H1 (cell line): Measurements from ENCODE around the gene GP2. TPM values are rescaled to one million over a fixed set of nuclear protein-coding genes. Genes with fewer than 3 reads are reported as not detected.

Experiments
- CTCF ChIA-PET: fragments of 300-600 bp; sonication (Branson Sonifier 250); formaldehyde crosslinking; loops from one replicate; lab custom pipeline; 2021; ENCODE audit not compliant: partially characterized antibody; lab: Charles Lee
- POLR2A ChIA-PET: fragments of 300-600 bp; sonication (Branson Sonifier 250); formaldehyde crosslinking; loops from one replicate; lab custom pipeline; 2021; ENCODE audit warnings: inconsistent platforms; ENCODE audit not compliant: partially characterized antibody; lab: Charles Lee
- DNase-seq, 2 experiments: peaks; one replicate each; pipeline versions ENCODE4 v3.0.0 to v3.0.0-alpha.2; 2010 to 2022; ENCODE audit warnings: low spot score in 2 of 2, low read depth in 1 of 2, mixed read lengths in 1 of 2
- FAIRE-seq: peaks from 2 replicates; lab custom pipeline; 2011; peaks lifted over from hg19 to GRCh38; lab: Jason Lieb, UNC
- H2AFZ ChIP-seq: 2 replicates; pipeline ENCODE4 v1.8.1; 2012; ENCODE audit warnings: low read length, inconsistent platforms
- H2AK5ac ChIP-seq: 2 replicates; pipeline ENCODE4 v1.6.1; 2013; ENCODE audit warnings: low read depth, low read length
- H2BK120ac ChIP-seq: replicated peaks from 2 replicates; pipeline ENCODE3; 2013; ENCODE audit warnings: low read depth, low read length, inconsistent platforms
- H2BK12ac ChIP-seq: 2 replicates; pipeline ENCODE4 v1.6.1; 2013; ENCODE audit warnings: low read depth, low read length
- H2BK15ac ChIP-seq: 2 replicates; pipeline ENCODE4 v1.6.1; 2013; ENCODE audit warnings: low read length
- H2BK20ac ChIP-seq: 2 replicates; pipeline ENCODE4 v1.6.1; 2013; ENCODE audit warnings: low read length
- H2BK5ac ChIP-seq: 2 replicates; pipeline ENCODE4 v1.6.1; 2013; ENCODE audit warnings: low read depth, low read length
- H3K14ac ChIP-seq: 2 replicates; pipeline ENCODE4 v1.6.1; 2013; ENCODE audit warnings: inconsistent platforms; ENCODE audit not compliant: insufficient read length
- H3K18ac ChIP-seq: 2 replicates; pipeline ENCODE4 v1.6.1; 2013; ENCODE audit warnings: low read length; ENCODE audit errors: extremely low read depth
- H3K23ac ChIP-seq: 2 replicates; pipeline ENCODE4 v1.6.1; 2013; ENCODE audit warnings: inconsistent platforms; ENCODE audit not compliant: insufficient read length
- H3K23me2 ChIP-seq: 2 replicates; pipeline ENCODE4 v1.6.1; 2013; ENCODE audit warnings: low read depth, low read length
- H3K27ac ChIP-seq: 2 replicates; pipeline ENCODE4 v1.6.1; 2011; ENCODE audit warnings: low read depth, low read length, inconsistent platforms
- H3K27me3 ChIP-seq, 4 experiments: replicated peaks in 1 of 4; 1 replicate in 1 of 4; 2 replicates in 3 of 4; pipeline versions ENCODE4 v1.6.1 to v1.8.1; 2011 to 2013; ENCODE audit warnings: low read length in 3 of 4, mild to moderate bottlenecking in 3 of 4, inconsistent platforms in 2 of 4, mixed read lengths in 2 of 4, moderate library complexity in 1 of 4; ENCODE audit not compliant: control insufficient read depth in 3 of 4, insufficient read depth in 3 of 4; ENCODE audit errors: extremely low read depth in 1 of 4
- H3K36me3 ChIP-seq, 4 experiments: 2 replicates each; pipeline versions ENCODE4 v1.6.1 to v1.8.1; 2011 to 2013; ENCODE audit warnings: mild to moderate bottlenecking in 4 of 4, low read length in 3 of 4, moderate library complexity in 2 of 4, control low read depth in 1 of 4, inconsistent platforms in 1 of 4; ENCODE audit not compliant: insufficient read depth in 4 of 4, control insufficient read depth in 2 of 4
- H3K4ac ChIP-seq: replicated peaks from 2 replicates; pipeline ENCODE3; 2013; ENCODE audit warnings: low read length, low read depth, mixed read lengths, inconsistent platforms; ENCODE audit not compliant: insufficient read length
- H3K4me1 ChIP-seq, 4 experiments: replicated peaks in 1 of 4; 1 replicate in 1 of 4; 2 replicates in 3 of 4; pipeline versions ENCODE4 v1.6.1 to v1.8.1; 2011 to 2013; ENCODE audit warnings: low read length in 3 of 4, inconsistent platforms in 2 of 4, mixed read lengths in 1 of 4; ENCODE audit not compliant: insufficient read depth in 4 of 4, control insufficient read depth in 3 of 4
- H3K4me2 ChIP-seq, 2 experiments: 2 replicates each; pipeline versions ENCODE4 v1.6.1 to v1.8.1; 2011 to 2013; ENCODE audit warnings: low read depth in 2 of 2, low read length in 2 of 2, control low read depth in 1 of 2, inconsistent platforms in 1 of 2, mild to moderate bottlenecking in 1 of 2; ENCODE audit not compliant: insufficient read depth in 1 of 2
- H3K4me3 ChIP-seq, 4 experiments: fragments of 200-600, 300-600 bp in 1 of 4; sonication (generic), shearing (Covaris generic), sonication (Bioruptor Twin) in 1 of 4; 2 replicates each; pipeline versions ENCODE4 v1.5.1 to v1.8.1; 2011 to 2016; ENCODE audit warnings: low read length in 4 of 4, low read depth in 3 of 4, control low read depth in 2 of 4, inconsistent platforms in 2 of 4, mild to moderate bottlenecking in 2 of 4, mixed read lengths in 1 of 4, moderate library complexity in 1 of 4; ENCODE audit not compliant: insufficient read depth in 2 of 4; ENCODE audit errors: extremely low read depth in 1 of 4
- H3K56ac ChIP-seq: replicated peaks from 2 replicates; pipeline ENCODE3; 2013; ENCODE audit warnings: low read depth, mild to moderate bottlenecking, mixed read lengths, low read length, inconsistent platforms; ENCODE audit not compliant: insufficient read length
- H3K79me1 ChIP-seq: 2 replicates; pipeline ENCODE4 v1.6.1; 2013; ENCODE audit warnings: low read depth, low read length, control low read depth
- H3K79me2 ChIP-seq, 2 experiments: 2 replicates each; pipeline versions ENCODE4 v1.6.1 to v1.8.1; 2012 to 2013; ENCODE audit warnings: low read length in 2 of 2, mild to moderate bottlenecking in 2 of 2, inconsistent platforms in 1 of 2; ENCODE audit not compliant: insufficient read depth in 2 of 2, control insufficient read depth in 1 of 2
- H3K9ac ChIP-seq, 4 experiments: replicated peaks in 1 of 4; 1 replicate in 1 of 4; 2 replicates in 3 of 4; pipeline versions ENCODE4 v1.6.1 to v1.8.1; 2011 to 2013; ENCODE audit warnings: low read depth in 3 of 4, low read length in 3 of 4, control low read depth in 2 of 4, mild to moderate bottlenecking in 2 of 4, moderate library complexity in 2 of 4, inconsistent platforms in 1 of 4; ENCODE audit errors: extremely low read depth in 1 of 4
- H3K9me3 ChIP-seq, 2 experiments: 2 replicates each; pipeline versions ENCODE4 v1.6.1 to v1.8.1; 2012 to 2013; ENCODE audit warnings: mild to moderate bottlenecking in 2 of 2, moderate library complexity in 2 of 2, control low read depth in 1 of 2, inconsistent platforms in 1 of 2, low read depth in 1 of 2, low read length in 1 of 2, mixed read lengths in 1 of 2; ENCODE audit not compliant: insufficient read depth in 2 of 2
- H4K20me1 ChIP-seq, 2 experiments: replicated peaks in 1 of 2; 2 replicates each; pipeline versions ENCODE3 to v1.8.1; 2011 to 2013; ENCODE audit warnings: inconsistent platforms in 2 of 2, low read length in 2 of 2, mild to moderate bottlenecking in 1 of 2; ENCODE audit not compliant: insufficient read depth in 2 of 2, control insufficient read depth in 1 of 2
- H4K5ac ChIP-seq: 2 replicates; pipeline ENCODE4 v1.6.1; 2013; ENCODE audit warnings: low read length, low read depth, mixed read lengths, inconsistent platforms; ENCODE audit not compliant: insufficient read length
- H4K8ac ChIP-seq: 2 replicates; pipeline ENCODE4 v1.8.0; 2013; ENCODE audit warnings: mild to moderate bottlenecking, moderate library complexity, low read length, inconsistent platforms; ENCODE audit not compliant: insufficient read depth; ENCODE audit errors: extremely low read depth
- H4K91ac ChIP-seq: replicated peaks from 2 replicates; pipeline ENCODE3; 2013; ENCODE audit warnings: low read length, mixed read lengths, inconsistent platforms; ENCODE audit not compliant: insufficient read length
- CBX8 ChIP-seq: fragments of 300-800, 300-1000 bp; sonication (generic); IDR thresholded peaks from 2 replicates; pipeline ENCODE4 v1.7.1; 2016; ENCODE audit warnings: low read depth, low read length, borderline replicate concordance
- KDM1A ChIP-seq: fragments of 200-600, 300-600 bp; sonication (generic); IDR thresholded peaks from 2 replicates; pipeline ENCODE4 v1.7.1; 2016; ENCODE audit warnings: mild to moderate bottlenecking, low read length, borderline replicate concordance
- WGBS, 2 experiments: shearing (Covaris generic) in 1 of 2; methylation state at CpG; one replicate each; pipeline versions ENCODE4 v1.1.6 to v1.1.7; 2013 to 2015; ENCODE audit warnings: low lambda C conversion rate in 2 of 2, mixed read lengths in 2 of 2, inconsistent platforms in 1 of 2, low coverage in 1 of 2, missing lambda C conversion rate in 1 of 2; ENCODE audit not compliant: insufficient replicate concordance in 2 of 2, insufficient coverage in 1 of 2, insufficient read length in 1 of 2; ENCODE audit errors: extremely low coverage in 1 of 2, missing lambda C conversion rate in 1 of 2; 5-methylcytosine and 5-hydroxymethylcytosine counted together
- polyA plus RNA-seq, 7 experiments: library from polyadenylated mRNA; depleted of rRNA in 3 of 7; stranded (reverse) in 5 of 7; unstranded in 2 of 7; fragments of >200 nt in 5 of 7; fragments of 200-250 nt in 2 of 7; gene quantifications; 1 replicate in 5 of 7; 2 replicates in 1 of 7; 4 replicates in 1 of 7; pipeline versions ENCODE4 v1.2.1 to v1.2.3, GENCODE V29; 2011 to 2013; ENCODE audit warnings: missing spikeins in 2 of 7, mixed read lengths in 2 of 7
- total RNA-seq: library from RNA; stranded (reverse); fragmentation: NEBNext Ultra II Directional; extraction: Animal tissue kit (Norgen Biotek cat#: 25700); gene quantifications from 2 replicates; pipeline ENCODE4 v1.2.1, GENCODE V29; 2021

The GP2 gene
- total and polyA plus RNA-seq, 2 of the 8 experiments (the other 6 are each of a cell fraction or from before 2014, with no cell fraction given): not detected

- WGBS, 2 experiments: 94% methylated on average over 9 of the region's 9 CpGs; no CpG with 5 or more reads in 1 of the 2 experiments
- H4K8ac ChIP-seq: no peak overlapping the region
- H3K79me2 ChIP-seq: no peaks in the 10 kb centered on the region
- POLR2A ChIA-PET: no interaction called here
- no peak overlapping the region for H3K23ac ChIP-seq
- no peak overlapping the region for H3K4ac ChIP-seq
- no peak overlapping the region for H3K56ac ChIP-seq
- no peak overlapping the region for H2BK12ac ChIP-seq
- no peak overlapping the region for H4K91ac ChIP-seq
- H3K9ac ChIP-seq: no peak overlapping the region
- H3K4me3 ChIP-seq: no peak overlapping the region
- H3K14ac ChIP-seq: no peak overlapping the region
- H2AFZ ChIP-seq: peak overlapping the region; percentile 5; the same call in 1 of the 2 replicates
- no peak overlapping the region for H4K5ac ChIP-seq
- CTCF ChIA-PET: interaction anchor here (0.7 to 1.8 kb wide), 6 partner anchors 35 to 282 kb away, joined by 3 to 6 read pairs (median 4); no protein-coding TSS in a partner anchor
- no peaks in the 10 kb centered on the region for H4K20me1 ChIP-seq
- peaks cover 0 to 7% (median 3%) of the 10 kb centered on the region in 4 experiments; a peak in 4 of 7 replicates for H3K4me1 ChIP-seq
- no peak overlapping the region for H2BK120ac ChIP-seq
- no peaks in the 10 kb centered on the region for H3K27me3 ChIP-seq
- FAIRE-seq (no peak), DNase-seq (no peak)
- no peak overlapping the region for H3K18ac ChIP-seq
- H3K23me2 ChIP-seq: no peaks in the 10 kb centered on the region
- H3K79me1 ChIP-seq: no peaks in the 10 kb centered on the region
- H3K27ac ChIP-seq: no peak overlapping the region
- no peak overlapping the region for H2AK5ac ChIP-seq
- H3K36me3 ChIP-seq: no peaks in the 10 kb centered on the region
- H3K9me3 ChIP-seq: peaks cover 2 to 3% of the 10 kb centered on the region in 2 experiments; a peak in 1 of 4 replicates
- H2BK20ac ChIP-seq: 0 out of 2 replicates have a peak overlapping the region, but pooled peaks have one; percentile 86
- H2BK15ac ChIP-seq: no peak overlapping the region
- TF ChIP-seq CBX8 (no peak), KDM1A (0 out of 2 replicates have a peak, but pooled peaks have one; percentile 17)
- TF ChIP-seq, all 59 proteins: peak for 1
- H3K4me2 ChIP-seq: no peak overlapping the region
- H2BK5ac ChIP-seq: no peak overlapping the region
Measured at GRCh38 chr16:20262248-20262647, 65.1 kb downstream of the GP2 start.
